GM12891 (cell line): ENCODE data around the gene CD96.

Source experiments
- PAX5 ChIP-seq: IDR thresholded peaks from 2 replicates; pipeline ENCODE4 v1.6.1; 2011; ENCODE audit warnings: low read length, moderate library complexity, mild to moderate bottlenecking; ENCODE audit not compliant: insufficient read depth, severe bottlenecking
- POLR2A ChIP-seq: IDR thresholded peaks from 2 replicates; pipeline ENCODE4 v1.6.1; 2011; ENCODE audit warnings: low read depth, low read length, control low read depth
- POLR2AphosphoS5 ChIP-seq: IDR thresholded peaks from 2 replicates; pipeline ENCODE4 v1.6.1; 2011; ENCODE audit warnings: low read depth, low read length, control low read depth
- POU2F2 ChIP-seq: IDR thresholded peaks from 2 replicates; pipeline ENCODE4 v1.6.1; 2011; ENCODE audit warnings: low read depth, mild to moderate bottlenecking, control low read depth, low read length, moderate library complexity
- SPI1 ChIP-seq: IDR thresholded peaks from 2 replicates; pipeline ENCODE4 v1.6.1; 2011; ENCODE audit warnings: low read depth, low read length, control low read depth
- TAF1 ChIP-seq: IDR thresholded peaks from 2 replicates; pipeline ENCODE4 v1.6.1; 2011; ENCODE audit warnings: low read depth, low read length, control low read depth

DNA sequence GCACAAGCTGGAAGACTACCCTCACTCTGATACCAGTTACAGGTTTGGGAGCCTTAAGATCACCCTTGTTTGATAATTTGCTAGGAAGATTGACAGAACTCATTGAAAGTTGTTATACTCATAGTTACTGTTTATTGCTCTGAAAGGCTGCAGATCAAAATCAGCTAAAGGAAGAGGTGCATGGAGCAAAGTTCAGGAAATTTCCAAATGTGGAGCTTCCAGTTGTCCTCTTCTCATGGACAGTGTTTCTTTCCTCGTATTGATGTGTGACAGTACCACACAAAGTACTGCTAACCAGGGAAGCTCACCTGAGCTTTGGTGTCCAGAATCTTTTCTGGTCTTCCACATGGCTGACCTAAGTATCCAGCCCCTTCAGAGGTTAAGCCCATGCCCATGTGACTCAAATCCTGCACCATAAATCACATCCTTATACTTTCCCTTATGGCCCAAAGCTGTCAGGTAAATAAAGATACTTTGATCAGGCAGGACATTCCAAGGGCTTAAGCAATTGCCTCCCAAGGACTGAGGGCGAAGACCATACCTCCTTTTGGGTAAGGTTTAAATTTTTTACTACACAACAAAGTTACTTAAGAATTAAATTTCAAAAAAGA is 146.3 kb downstream of the CD96 start:
- TF ChIP-seq POLR2A (no peak), PAX5 (no peak), SPI1 (no peak), POLR2AphosphoS5 (no peak), TAF1 (no peak), POU2F2 (no peak)
